Endothelial cell of umbilical vein (primary cell): ENCODE measurements around the gene ZBTB43. TPM values are rescaled to one million over a fixed set of nuclear protein-coding genes. Genes with fewer than 3 reads are reported as not detected.
"Not testable (repeated sequence)": the region's sequence is repeated elsewhere in the genome, so short reads cannot be mapped to it uniquely, and the experiment has no call there.

Source experiments
- BruUV-seq: library from RNA; stranded (reverse); fragments of 400-500 nt; replicated peaks from 2 replicates; lab custom pipeline; 2021; lab: Mats Ljungman, UMichigan
- CTCF ChIA-PET: fragments of 300-600, 350-600 bp; sonication (Branson Sonifier 250); formaldehyde crosslinking; loops from one replicate; lab custom pipeline; 2021; ENCODE audit warnings: antibody characterized with exemption, inconsistent platforms; lab: Charles Lee
- POLR2A ChIA-PET: fragments of 300-600, 350-600 bp; sonication (Branson Sonifier 250); formaldehyde crosslinking; loops from one replicate; lab custom pipeline; 2021; ENCODE audit warnings: antibody characterized with exemption, inconsistent platforms; lab: Charles Lee
- DNase-seq: peaks from one replicate; pipeline ENCODE4 v3.0.0-alpha.2; 2011; ENCODE audit warnings: low read depth, low spot score
- FAIRE-seq: peaks from 2 replicates; lab custom pipeline; 2011; peaks lifted over from hg19 to GRCh38; lab: Jason Lieb, UNC
- H2AFZ ChIP-seq: 2 replicates; pipeline ENCODE4 v1.6.0; 2012; ENCODE audit warnings: low read depth, low read length, control low read depth, inconsistent platforms
- H3K27ac ChIP-seq: 2 replicates; pipeline ENCODE4 v1.5.1; 2011; ENCODE audit warnings: low read depth, mild to moderate bottlenecking, control low read depth, low read length, moderate library complexity; ENCODE audit not compliant: insufficient read depth
- H3K27me3 ChIP-seq, 2 experiments: 2 replicates each; pipeline versions ENCODE4 v1.6.0 to v1.6.1; 2011; ENCODE audit warnings: low read length in 2 of 2, mixed read lengths in 1 of 2; ENCODE audit not compliant: control insufficient read depth in 2 of 2, insufficient read depth in 2 of 2
- H3K36me3 ChIP-seq, 2 experiments: 2 replicates in 1 of 2; 3 replicates in 1 of 2; pipeline ENCODE4 v1.5.1; 2011; ENCODE audit warnings: low read length in 2 of 2, mild to moderate bottlenecking in 1 of 2, moderate library complexity in 1 of 2; ENCODE audit not compliant: control insufficient read depth in 2 of 2, insufficient read depth in 2 of 2; ENCODE audit errors: extremely low read depth in 1 of 2
- H3K4me1 ChIP-seq: 3 replicates; pipeline ENCODE4 v1.5.1; 2011; ENCODE audit warnings: mild to moderate bottlenecking, low read length; ENCODE audit not compliant: control insufficient read depth, insufficient read depth; ENCODE audit errors: extremely low read depth
- H3K4me2 ChIP-seq: 2 replicates; pipeline ENCODE4 v1.6.1; 2011; ENCODE audit warnings: low read length, control low read depth, mixed read lengths; ENCODE audit not compliant: insufficient read depth
- H3K4me3 ChIP-seq, 3 experiments: fragments of 200-600 bp in 1 of 3; sonication (generic), shearing (Covaris generic) in 1 of 3; replicated peaks in 1 of 3; 2 replicates each; pipeline ENCODE4 v1.5.1; 2011 to 2016; ENCODE audit warnings: control low read depth in 3 of 3, low read length in 3 of 3, mild to moderate bottlenecking in 2 of 3, inconsistent platforms in 1 of 3, low read depth in 1 of 3, moderate library complexity in 1 of 3; ENCODE audit not compliant: insufficient read depth in 1 of 3
- H3K79me2 ChIP-seq: 2 replicates; pipeline ENCODE4 v1.6.0; 2012; ENCODE audit warnings: low read length, inconsistent platforms; ENCODE audit not compliant: control insufficient read depth, insufficient read depth
- H3K9ac ChIP-seq: replicated peaks from 2 replicates; pipeline ENCODE3; 2011; ENCODE audit warnings: low read length, control low read depth; ENCODE audit not compliant: insufficient read depth; ENCODE audit errors: extremely low read depth
- H3K9me1 ChIP-seq: replicated peaks from 3 replicates; pipeline ENCODE4 v1.6.0; 2011; ENCODE audit warnings: mild to moderate bottlenecking, low read length; ENCODE audit not compliant: control insufficient read depth, insufficient read depth; ENCODE audit errors: extremely low read depth
- H3K9me3 ChIP-seq: replicated peaks from 2 replicates; pipeline ENCODE4 v1.5.1; 2012; ENCODE audit warnings: low read length, inconsistent platforms; ENCODE audit not compliant: control insufficient read depth, insufficient read depth
- H4K20me1 ChIP-seq: replicated peaks from 2 replicates; pipeline ENCODE3; 2011; ENCODE audit warnings: mild to moderate bottlenecking, low read length; ENCODE audit not compliant: control insufficient read depth, insufficient read depth; ENCODE audit errors: extremely low read depth
- FOS ChIP-seq: IDR thresholded peaks from 2 replicates; pipeline ENCODE4 v1.6.1; 2011; ENCODE audit warnings: mild to moderate bottlenecking, low read length, moderate library complexity, borderline replicate concordance; ENCODE audit not compliant: insufficient read depth
- GATA2 ChIP-seq: IDR thresholded peaks from 2 replicates; pipeline ENCODE4 v1.7.0; 2011; ENCODE audit warnings: low read depth, mild to moderate bottlenecking, moderate library complexity, mixed read lengths, low read length; ENCODE audit not compliant: insufficient read length, insufficient read depth
- JUN ChIP-seq: IDR thresholded peaks from 2 replicates; pipeline ENCODE4 v1.6.1; 2011; ENCODE audit warnings: borderline replicate concordance, low read depth; ENCODE audit not compliant: insufficient read length, insufficient read depth
- MYC ChIP-seq: IDR thresholded peaks from one replicate; pipeline ENCODE4 v1.6.1; 2011; ENCODE audit warnings: mild to moderate bottlenecking, low read depth, low read length
- POLR2A ChIP-seq: IDR thresholded peaks from 2 replicates; pipeline ENCODE4 v1.6.1; 2012; ENCODE audit warnings: low read depth, mild to moderate bottlenecking, control low read depth, low read length
- POLR2AphosphoS5 ChIP-seq: IDR thresholded peaks from 2 replicates; pipeline ENCODE4 v1.6.1; 2012; ENCODE audit warnings: low read depth, mild to moderate bottlenecking, control low read depth, low read length, moderate library complexity; ENCODE audit not compliant: insufficient read depth
- dilution Hi-C: fragments of 300-500 bp; cut with MboI; formaldehyde crosslinking; loops from one replicate; pipeline ENCODE4 v1.15.0; 2019; ENCODE audit warnings: low sequenced_read_pairs; ENCODE audit not compliant: extremely low pct_ligation_motif_present
- intact Hi-C: fragments of 100-400 bp; cut with micrococcal nuclease; formaldehyde crosslinking; loops from one replicate; pipeline ENCODE4 v1.10.0; 2022
- polyA plus RNA-seq, 4 experiments: library from polyadenylated mRNA; depleted of rRNA in 3 of 4; stranded (reverse) in 3 of 4; unstranded in 1 of 4; fragments of >200 nt; gene quantifications; 2 replicates each; pipeline versions ENCODE4 v1.2.1 to v1.2.3, GENCODE V29; 2011 to 2012; ENCODE audit warnings: missing spikeins in 1 of 4
- total RNA-seq: library from RNA; stranded (reverse); gene quantifications from 2 replicates; pipeline ENCODE4 v1.2.3, GENCODE V29; 2021
- TF ChIP-seq, protein P1 (sequence below), 2 donors: IDR thresholded peaks; 1 replicate in 1 of 2; 2 replicates in 1 of 2; pipeline ENCODE4 v1.5.1; 2011; ENCODE audit warnings: low read length in 2 of 2, mild to moderate bottlenecking in 2 of 2, moderate library complexity in 2 of 2, control low read depth in 1 of 2, inconsistent platforms in 1 of 2, low read depth in 1 of 2; ENCODE audit not compliant: insufficient read depth in 1 of 2; ENCODE audit errors: extremely low read depth in 1 of 2

The ZBTB43 gene
- total and polyA plus RNA-seq, 2 donors (not counting 3 experiments of a cell fraction or from before 2014, with no cell fraction given) = 3.2 to 9.0 TPM

DNA sequence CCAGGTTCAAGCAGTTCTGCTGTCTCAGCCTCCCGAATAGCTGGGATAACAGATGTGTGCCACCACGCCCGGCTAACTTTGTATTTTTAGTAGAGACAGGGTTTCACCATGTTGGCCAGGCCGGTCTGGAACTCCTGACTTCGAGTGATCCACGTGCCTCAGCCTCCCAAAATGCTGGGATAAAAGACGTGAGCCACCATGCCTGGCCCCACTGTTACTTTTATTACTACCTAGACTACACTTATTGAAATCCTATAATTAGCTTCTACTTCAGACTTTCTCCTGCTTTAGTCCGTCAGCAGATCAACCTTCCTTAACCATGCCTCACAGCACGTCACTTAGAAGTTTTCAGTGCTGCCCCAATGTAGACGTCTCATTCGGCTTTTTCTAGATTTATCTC lies 8.2 kb downstream of the ZBTB43 start:
- Histone ChIP-seq H3K79me2 (peaks cover 58% of the 10 kb centered on the region), H3K4me3 (no peak overlapping the region), H3K9me1 (no peaks in the 10 kb centered on the region), H3K27ac (no peak overlapping the region), H3K4me1 (no peaks in the 10 kb centered on the region), H3K27me3 (no peaks in the 10 kb centered on the region), H2AFZ (no peak overlapping the region), H3K4me2 (no peak overlapping the region), H3K9ac (no peak overlapping the region), H4K20me1 (no peaks in the 10 kb centered on the region), H3K36me3 (peaks cover 1 to 3% of the 10 kb centered on the region in 2 experiments), H3K9me3 (no peaks in the 10 kb centered on the region)
- intact Hi-C loops (no loop called here), dilution Hi-C loops (no loop called here)
- FAIRE-seq (no peak), DNase-seq (no peak)
- ChIA-PET POLR2A (no interaction called here), CTCF (no interaction called here)
- TF ChIP-seq POLR2AphosphoS5 = no peak
- TF ChIP-seq GATA2 = no peak
- TF ChIP-seq POLR2A = no peak
- no peak for TF ChIP-seq MYC
- TF ChIP-seq FOS = no peak
- TF ChIP-seq JUN = no peak
- TF ChIP-seq, protein P1, sequence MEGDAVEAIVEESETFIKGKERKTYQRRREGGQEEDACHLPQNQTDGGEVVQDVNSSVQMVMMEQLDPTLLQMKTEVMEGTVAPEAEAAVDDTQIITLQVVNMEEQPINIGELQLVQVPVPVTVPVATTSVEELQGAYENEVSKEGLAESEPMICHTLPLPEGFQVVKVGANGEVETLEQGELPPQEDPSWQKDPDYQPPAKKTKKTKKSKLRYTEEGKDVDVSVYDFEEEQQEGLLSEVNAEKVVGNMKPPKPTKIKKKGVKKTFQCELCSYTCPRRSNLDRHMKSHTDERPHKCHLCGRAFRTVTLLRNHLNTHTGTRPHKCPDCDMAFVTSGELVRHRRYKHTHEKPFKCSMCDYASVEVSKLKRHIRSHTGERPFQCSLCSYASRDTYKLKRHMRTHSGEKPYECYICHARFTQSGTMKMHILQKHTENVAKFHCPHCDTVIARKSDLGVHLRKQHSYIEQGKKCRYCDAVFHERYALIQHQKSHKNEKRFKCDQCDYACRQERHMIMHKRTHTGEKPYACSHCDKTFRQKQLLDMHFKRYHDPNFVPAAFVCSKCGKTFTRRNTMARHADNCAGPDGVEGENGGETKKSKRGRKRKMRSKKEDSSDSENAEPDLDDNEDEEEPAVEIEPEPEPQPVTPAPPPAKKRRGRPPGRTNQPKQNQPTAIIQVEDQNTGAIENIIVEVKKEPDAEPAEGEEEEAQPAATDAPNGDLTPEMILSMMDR (IDR thresholded peaks at IDR 0.05; ENCODE audit: extremely low read depth in 1 of 2, insufficient read depth in 1 of 2, low read depth in 1 of 2, low read length in 2 of 2) = no peak
- BruUV-seq = no TSS peak

DNA sequence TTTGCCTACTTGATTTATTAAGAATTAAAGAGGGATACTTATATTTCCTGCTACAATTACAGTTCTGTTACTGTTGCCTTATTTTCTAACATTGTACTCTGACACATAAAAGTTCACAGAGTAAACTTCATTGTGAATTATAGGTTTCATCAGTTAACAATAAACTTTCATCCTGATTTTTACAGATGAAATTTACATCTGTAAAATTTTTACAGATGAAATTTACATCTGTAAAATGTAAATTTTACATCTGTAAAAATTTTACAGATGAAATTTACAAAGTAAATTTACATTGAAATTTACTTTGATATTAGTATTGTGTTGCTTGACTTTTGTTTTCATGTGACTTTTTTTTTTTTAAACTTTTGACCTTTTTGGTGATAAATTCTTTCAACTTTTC lies 9.3 kb downstream of the ZBTB43 start:
- intact Hi-C loops (no loop called here), dilution Hi-C loops (no loop called here)
- Histone ChIP-seq H3K27me3 (no peaks in the 10 kb centered on the region), H3K4me2 (no peak overlapping the region), H4K20me1 (no peaks in the 10 kb centered on the region), H3K9me3 (peaks cover 2% of the 10 kb centered on the region), H3K4me3 (no peak overlapping the region), H3K4me1 (no peaks in the 10 kb centered on the region), H3K27ac (no peak overlapping the region), H3K9ac (no peak overlapping the region), H3K36me3 (peaks cover under 1 to 1% of the 10 kb centered on the region in 2 experiments), H2AFZ (no peak overlapping the region), H3K9me1 (no peaks in the 10 kb centered on the region), H3K79me2 (peaks cover 61% of the 10 kb centered on the region)
- TF ChIP-seq POLR2A (no peak), POLR2AphosphoS5 (no peak)
- ChIA-PET CTCF (no interaction called here), POLR2A (no interaction called here)
- no peak for FAIRE-seq
- DNase-seq = no peak
- no TSS peak for BruUV-seq

- FAIRE-seq, dilution Hi-C loops, H3K4me3 ChIP-seq, H2AFZ ChIP-seq, DNase-seq, intact Hi-C loops, H3K27ac ChIP-seq, H4K20me1 ChIP-seq, H3K9me1 ChIP-seq, H3K9me3 ChIP-seq, BruUV-seq, POLR2A ChIA-PET, H3K27me3 ChIP-seq, H3K9ac ChIP-seq, H3K4me1 ChIP-seq, H3K4me2 ChIP-seq, H3K36me3 ChIP-seq: not testable (repeated sequence)
- H3K79me2 ChIP-seq = peaks cover 61% of the 10 kb centered on the region
- CTCF ChIA-PET = interaction anchor here (1.5 kb wide), 1 partner anchor 12 kb away, joined by 5 read pairs; the partner anchor contains the start of gene ZBTB43
These were observed 12.8 kb downstream of the ZBTB43 start for GRCh38 chr9:126817615-126818014.
